HG03095 (cell line): Measurements from ENCODE around the gene CSF1R.

Source experiments
- ATAC-seq: cut with Tn5 transposase; IDR thresholded peaks from one replicate; pipeline ENCODE4 v1.9.1; 2021; ENCODE audit warnings: moderate library complexity; ENCODE audit not compliant: unreplicated experiment

Gene CSF1R

DNA sequence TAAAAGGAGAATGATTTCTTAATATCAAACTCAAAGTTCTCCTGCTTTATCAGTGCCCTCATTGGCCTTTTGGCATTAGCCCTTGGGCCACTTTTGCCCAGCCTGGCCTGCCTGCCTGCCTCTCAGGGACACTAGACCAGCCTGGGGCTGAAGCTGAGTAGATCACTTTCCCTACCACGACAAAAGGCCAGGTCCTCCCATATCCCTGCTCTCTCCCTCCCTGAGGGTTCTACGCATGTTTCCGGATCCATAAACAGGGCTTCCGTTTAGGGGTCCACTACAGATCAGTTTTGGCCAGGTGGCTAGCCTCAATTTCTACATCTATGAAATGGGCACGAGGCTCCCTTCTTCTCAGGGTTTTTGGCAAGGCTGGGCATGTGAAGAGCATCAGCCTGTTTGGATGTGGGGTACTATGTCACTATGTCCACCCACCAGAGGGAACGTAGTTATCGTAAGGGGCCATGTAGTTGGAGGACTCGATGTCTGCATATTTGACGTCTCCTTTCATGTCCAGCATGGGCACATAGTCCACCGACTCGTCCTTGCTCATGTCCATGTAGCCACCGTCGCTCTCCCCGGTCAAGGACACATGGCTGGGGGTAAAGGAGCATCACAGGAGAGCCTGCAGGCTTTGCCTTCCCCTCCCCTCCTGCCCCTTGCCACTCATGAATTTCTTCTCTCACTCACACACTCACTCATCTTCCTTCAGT is 35.2 kb upstream of the CSF1R start:
- no peak for ATAC-seq

DNA sequence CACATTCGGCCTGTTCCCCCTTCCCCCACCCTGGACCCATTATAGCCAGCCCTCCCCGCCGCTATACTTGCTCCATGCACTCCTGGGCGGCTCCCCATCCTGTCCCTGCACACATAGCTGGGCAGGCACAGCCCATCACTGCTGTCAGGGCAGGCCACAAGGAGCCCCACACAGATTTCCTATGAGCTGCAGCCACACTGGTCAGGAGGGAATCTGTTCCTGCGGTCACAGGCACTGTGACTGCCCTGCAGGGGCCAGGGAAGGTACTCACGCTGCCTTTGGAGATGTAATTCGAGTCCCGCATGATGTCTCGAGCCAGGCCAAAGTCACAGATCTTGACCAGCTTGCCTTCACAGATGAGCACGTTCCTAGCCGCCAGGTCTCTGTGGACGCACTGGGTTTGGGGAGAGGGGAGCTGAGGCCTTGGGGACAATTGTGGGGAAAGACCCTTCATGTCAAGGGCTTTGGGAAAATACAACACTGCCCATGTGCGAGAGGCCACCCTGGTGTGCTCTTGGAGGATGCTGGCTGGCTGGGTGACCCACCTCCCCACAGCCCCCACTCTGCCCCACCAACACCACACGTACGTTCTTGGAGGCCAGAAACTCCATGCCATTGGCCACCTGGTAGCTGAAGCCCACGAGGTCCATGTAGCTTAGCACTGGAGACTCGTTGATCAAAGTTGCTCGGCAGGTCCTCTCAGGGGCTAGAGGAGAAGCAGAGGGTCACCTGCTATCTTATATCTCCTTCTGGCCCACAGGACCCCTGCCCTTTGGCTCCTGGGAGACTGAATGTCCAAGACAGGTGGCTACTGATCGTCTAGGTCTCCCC is 34.5 kb upstream of the CSF1R start:
- no peak for ATAC-seq

DNA sequence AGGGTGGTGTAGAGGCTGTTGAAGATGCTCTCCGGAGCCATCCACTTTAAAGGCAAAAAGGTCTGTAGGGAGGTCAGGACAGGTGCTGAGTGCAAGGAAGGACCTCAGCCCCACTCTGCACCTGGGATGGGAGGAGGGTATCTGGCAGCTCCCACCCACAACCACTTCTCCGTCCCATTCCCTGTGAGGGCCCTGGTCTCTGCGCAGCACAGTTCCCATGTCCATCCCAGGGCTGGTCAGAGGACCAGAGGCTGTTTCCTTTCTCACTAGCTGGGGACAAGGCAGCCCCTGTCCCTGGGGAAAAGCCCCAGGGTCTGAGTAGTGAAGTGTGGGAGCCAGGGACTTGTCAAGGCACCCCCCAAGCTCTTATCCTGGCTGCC is 33.7 kb upstream of the CSF1R start:
- ATAC-seq: no peak

DNA sequence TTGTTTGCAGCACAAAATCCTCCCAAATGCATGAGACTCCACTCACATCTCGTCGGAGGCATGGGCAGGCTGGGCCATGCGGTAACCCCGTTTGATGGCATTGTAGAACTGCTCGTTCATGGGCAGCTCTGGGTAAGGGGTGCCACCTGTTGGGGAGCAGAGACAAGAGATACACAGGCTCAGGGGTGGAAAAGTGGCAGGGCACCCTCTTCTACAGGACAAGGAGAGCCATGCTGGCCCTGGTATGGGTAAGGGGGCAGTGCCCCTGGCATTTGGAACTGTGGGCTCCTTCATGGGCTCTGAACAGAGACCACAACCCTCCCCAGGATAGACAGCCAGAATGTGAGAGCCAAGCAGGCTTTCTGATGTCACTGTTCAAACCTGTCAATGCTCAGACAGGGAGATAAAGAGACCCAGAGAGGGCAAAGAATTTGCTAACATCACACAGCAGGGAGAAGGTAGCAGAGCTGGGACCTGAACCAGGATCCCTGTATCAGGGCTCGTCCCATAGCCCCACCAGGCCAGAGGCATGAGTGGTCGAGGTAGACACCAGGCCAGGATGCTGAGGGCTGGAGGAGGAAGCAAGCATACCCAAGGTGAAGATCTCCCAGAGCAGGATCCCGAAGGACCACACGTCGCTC is 33.2 kb upstream of the CSF1R start:
- no peak for ATAC-seq

DNA sequence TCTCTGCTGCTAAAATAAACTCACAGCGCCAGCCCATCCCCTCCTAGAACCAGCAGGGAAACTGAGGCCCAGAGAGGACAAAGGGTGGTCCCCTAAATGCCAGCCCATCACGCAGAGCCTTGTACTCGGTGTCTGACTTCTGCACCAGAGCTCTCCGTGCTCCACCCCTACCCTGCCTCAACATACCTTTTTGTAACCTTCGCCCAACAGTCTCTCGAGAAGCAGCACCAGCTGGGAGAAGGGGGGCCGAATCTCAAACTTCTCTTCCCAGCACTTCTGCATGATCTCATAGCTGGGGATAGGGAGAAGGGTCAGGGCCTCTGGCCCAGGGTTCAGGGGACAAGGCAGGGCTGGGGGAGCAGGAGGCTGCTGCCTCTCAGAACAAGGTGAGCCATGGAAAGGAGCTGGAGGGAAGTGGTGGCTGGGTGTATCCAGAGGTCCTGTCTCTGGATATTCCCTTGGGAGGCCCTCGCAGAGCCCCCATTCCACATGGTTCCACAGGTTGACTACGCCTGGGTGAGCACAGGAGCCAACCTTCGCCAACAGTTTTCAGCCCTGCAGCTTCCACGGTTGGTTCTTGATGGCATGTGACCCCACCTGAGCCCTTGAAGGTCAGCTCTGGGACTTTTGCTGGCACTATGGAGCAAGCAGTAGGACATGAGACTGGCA is 32.3 kb upstream of the CSF1R start:
- ATAC-seq: no peak

DNA sequence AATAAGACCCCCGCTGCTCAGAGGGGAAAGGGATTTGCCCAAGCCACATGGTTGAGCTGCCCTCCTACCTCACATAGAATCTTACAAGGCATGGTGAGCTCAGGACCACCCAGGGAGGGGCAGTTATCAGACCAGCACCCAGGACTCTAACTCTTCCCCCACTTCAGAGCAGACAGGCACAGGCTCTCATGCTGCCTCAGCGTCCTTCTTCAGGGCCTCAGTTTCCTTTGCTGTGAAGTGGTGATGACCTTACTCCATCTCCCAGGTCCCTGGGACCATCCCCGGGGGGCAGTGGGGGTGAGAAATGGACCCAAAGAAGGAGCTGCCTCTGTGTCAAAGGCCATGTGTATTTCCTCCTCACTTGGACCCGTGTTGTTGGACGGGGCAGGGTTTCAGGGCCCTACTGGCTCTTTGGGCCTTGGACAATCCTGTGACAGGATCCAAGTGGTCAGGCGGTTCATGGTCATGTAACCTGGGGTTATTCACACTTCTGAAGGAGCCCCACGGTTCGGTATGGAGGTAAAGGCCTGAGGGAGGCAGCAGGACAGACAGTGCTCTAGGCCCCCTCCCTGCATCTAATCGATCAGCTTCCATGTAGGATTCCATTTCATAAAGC is 31.7 kb upstream of the CSF1R start:
- ATAC-seq: no peak

DNA sequence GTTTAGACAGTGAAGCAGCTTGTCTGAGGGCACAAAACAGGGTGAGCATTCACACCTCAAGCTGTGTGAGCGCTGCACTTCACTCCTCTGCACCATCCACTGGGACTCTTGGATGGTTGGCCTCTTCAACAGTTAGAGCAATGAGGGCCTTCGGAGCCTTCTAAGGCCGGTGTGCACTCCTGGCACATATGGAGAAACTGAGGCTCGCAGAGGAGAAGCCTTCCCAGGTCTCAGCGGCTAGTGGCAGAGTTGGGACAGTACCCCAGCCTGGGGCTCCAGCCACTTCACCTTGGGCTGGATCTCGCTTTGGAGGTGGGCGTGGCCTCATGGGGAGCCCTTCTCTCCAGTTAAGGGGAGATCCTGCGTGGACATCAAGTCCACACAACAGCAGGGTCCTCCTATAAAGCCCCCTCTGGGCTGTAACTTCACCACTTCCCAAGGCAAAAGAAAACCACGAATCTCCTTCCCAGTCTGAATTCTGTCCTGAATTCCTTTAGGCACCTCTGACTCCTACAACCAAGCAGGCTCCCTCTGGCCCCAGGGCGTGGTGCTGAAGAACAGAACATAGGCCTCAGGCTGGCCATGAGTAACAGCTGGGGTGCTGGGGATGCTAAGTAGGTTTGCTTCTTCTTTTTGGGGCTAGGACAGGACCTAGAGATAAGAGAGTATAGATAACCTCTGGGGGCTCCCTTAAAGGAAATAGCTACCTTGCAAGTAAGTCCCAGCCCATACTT is 30.5 kb upstream of the CSF1R start:
- no peak for ATAC-seq

DNA sequence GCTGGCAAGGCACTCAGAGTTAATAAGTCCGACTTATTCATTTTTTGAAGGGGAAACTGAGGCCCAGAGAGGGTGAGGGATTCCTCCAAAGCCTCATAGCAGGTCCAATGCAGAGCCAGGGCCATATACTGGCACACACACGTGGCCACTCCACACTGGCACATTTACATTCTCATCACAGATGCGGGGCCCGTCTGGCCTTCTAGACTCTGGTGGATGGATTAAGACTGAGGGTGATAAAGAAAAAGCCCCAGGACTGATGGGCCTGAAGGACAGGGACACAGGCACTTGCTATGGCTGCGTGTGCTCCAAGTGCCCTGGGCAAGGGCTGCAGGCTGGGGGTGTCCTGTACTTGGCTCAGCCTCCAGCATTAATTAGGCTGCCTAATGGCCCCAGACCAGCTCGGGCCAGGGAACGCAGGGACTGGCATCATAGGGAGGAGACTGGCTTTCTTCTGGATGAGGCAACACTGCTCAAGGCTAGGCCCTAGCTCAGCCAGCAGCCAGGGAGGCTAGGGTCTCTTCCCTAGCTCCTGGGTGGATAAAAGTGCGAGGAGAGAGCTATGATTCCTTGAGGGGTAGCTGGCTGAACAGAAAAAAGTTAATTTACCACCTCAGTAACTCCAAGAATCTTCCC is 28.5 kb upstream of the CSF1R start:
- no peak for ATAC-seq

DNA sequence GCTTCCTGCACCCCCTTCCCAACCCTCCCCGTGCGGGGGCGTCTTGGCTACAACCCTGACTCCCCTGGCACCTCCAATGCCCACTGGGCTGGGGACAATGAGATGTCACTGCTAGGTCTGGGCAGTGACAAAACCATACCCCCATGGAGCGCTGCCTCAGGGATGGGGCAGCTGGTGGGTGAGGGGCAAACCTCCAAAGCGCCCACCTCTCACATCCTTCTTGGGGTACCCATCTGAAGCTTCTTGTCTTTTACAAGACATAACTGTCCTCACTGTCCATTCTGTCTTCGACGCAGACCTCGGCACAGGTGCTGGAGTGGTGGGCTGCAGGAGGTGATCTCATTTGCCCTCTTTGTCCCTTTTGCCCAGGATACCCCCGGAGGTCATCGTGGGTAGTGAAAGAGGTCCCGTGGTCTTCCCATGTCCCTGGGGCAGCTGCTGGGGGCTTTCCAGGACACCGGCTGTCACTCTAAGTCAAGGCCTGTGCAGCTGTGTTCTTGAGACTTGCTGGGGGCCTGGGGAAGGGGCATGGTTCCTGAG is 27.8 kb upstream of the CSF1R start:
- no peak for ATAC-seq

DNA sequence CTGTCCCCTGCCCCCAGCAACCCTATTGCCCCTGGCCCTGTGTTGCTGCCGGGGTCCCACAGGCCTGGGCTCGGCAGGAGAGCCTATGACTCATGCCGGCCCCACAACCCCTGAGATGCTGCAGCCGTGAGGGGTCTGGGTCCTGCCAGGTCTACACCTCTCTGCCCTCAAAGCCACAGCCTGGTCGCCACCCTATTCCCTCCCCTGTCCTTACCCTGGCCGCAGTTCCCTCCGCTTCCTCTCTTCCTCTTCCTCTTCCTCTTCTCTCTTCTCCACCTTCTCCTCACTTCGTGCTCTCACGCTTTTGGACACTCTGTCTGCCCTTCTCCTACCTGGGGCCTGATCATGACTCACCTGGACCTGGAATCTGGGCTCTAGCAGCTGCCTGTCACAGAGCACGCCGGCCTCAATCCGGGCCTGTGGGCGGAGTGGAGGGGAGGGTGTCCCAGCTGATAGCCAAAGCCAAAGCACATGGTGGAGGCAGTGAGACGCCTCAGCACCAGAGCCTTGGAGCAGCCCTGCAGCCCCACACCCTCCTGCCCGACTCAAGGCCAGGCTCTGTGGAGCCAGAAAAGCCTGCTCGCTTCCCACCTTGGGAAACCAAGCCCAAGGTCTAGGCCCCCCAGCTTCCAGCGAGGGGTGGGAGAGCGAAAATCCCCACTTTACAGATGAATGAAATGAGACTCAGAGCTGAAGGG is 26.8 kb upstream of the CSF1R start:
- no peak for ATAC-seq

DNA sequence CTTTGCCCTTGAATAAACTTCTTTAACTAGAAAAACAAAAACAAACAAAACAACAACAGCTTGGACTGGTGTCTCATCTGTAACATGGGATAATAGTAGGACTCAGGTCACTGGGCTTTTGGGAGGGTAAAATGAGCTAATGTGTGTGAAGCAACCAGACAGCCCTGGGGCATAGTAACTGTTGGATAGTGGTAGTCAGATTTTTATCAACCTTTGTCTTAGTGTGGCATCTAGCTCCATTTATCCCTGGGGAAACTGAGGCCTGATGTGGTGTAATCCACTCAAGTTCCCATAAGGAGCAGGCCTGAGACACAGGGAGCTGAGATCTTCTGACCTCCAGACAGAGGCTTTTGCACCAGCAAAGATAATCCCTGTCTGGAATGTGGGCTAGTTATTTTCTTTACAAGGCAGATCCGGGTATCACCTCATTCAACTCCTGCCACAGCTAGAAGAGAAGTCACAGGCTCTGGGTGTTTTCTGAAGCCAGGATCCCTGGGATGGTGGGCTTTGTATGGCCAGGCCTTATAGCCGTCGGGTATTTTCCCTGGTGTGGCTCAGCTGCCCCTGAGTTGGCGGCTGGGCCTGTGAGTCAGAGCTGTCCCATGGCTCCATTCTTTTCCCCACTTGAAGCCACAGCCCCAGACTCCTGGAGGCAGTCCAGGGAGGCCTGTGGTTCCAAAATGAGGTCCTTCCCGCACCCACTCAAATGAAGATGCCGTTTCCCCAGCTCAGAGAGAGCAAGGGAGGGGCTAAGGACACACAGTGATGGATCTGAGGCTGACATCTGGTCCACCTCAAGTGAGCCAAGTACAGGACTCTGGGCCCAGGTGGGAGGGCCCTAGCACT is 26.1 kb upstream of the CSF1R start:
- no peak for ATAC-seq

DNA sequence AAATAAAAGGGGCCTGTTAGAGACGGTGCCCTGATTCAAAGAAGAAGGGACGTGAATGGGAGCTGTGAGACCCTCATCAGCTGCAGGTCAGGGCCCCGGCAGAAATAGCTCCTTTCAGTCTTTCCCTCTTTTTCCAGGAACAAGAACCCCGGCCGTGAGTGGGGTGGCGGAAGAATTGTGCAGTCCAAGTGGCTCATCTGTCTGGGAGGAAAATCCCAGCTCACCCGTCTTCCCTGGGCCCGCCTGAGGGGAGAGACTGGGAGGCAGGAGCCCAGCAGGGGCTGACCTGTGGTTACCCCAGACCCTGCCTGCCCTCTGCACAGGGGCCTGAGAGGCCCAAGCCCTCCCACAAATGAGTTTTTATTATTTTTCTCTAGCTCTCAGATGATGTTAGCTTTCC is 24.8 kb upstream of the CSF1R start:
- no peak for ATAC-seq

DNA sequence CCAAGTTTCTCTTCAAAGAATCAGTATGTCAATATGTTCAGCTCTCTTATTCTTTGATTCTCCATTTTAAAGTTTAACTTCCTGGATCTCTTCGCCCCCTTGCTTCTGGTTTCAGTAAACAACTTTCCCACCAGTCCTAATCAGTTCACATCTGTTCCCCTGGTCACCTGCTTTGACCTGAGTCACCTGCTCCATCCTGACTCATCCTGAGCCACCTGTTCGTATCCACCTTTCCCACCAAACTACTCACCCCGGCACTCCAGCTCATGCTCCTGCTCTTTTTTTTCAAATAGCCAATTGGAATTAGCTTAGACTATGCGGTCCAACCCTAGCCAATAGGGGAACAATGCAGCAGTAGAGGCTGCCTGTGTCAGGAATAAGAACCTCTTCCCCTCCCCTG is 23.6 kb upstream of the CSF1R start:
- no peak for ATAC-seq

DNA sequence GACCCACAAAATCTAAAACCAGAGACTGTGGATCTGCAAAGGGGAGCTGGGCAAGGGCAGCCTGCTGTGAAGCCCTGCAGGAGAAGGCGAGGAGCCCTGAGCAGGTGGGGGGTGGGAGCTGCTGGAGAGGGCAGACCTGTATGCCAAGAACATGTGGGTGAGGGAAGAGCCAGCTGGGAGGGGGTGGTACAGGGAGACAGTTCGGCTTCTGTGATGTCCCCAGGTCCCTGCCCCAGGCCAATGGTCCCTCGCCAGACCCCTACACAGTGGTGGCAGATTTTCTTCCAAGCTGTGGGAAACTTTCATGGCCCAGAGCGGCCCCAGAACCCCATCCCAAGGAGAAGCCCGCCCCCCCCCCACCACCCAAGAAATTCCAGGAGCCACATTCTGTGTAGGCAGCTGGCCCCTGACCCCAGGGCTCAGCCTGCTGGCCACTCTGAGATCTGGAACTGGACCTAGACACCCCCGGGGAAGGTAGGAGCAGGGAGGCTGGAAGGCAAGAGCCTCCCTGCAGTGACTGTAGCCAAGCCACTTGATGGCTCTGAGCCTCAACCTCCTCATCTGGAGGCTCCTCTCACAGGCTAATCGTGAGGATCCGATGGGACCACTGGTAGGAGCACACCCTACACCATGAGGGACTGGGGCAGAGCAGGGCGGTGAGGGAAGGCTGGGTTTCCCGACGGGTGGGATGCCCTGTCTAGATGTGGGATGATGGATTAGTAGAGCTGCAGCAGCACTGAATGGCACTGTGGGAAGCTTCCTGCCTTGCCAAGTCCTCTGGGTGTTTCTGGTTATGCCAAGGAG is 22.6 kb upstream of the CSF1R start:
- ATAC-seq: no peak

DNA sequence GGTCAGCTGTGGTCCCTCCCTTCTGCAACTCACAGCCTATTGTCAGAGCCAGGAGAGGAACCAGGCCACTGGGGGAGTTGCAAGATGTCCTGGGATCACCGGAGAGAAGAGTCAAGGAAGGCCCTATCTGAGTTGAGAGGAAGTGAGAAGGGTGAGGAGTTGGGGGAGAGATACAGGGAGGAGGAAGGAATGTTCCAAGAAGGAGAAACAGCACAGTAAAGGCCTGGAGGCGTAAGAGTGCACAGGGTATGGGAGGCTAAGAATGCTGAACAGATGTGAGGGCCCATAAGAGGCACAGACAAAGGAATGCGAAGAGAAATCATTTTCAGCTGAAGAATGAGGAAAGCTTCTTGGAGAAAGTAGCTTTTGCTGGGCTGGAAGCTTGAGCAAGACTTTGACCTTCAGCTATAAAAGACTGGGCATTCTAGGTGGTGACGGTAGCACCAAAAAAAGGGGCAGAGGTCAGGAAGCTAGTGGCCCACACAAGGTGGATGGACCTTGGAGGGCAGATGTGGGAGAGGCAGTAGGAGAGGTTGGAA is 21.6 kb upstream of the CSF1R start:
- ATAC-seq: no peak

DNA sequence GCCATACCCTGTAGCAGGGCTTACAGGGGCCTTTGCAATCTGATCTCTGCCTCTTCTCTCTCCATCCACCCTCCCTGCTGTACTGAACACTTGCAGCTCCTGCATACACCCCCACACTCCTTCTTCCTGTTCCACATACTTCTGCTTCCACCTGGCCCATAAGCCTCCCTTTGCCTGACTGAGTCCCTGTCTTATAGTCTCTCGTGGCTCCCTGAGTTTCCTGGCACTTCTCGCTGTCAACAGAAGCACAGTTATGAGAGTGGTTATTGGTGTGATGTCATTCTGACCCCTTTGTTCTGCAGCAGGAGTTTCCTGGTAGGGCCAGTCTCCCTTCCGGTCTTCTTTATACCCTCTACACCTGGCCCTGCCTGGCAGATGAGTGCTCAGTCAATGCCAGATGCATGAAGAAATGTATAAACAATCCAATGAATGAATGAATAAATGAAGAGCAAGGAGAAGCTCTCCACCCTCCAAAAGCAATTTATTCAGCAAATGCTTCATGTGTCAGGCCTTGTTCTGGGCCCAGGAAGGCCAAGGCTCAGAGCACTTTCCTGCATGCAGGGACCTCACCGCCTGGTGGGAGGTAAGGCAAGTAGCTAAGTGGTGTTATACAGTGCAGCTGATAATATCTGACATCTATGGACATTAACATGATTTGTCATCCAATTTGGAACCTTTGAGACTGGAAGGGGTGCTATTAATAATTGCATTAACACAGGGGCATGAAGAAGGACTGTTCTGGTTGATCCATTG is 20.5 kb upstream of the CSF1R start:
- no peak for ATAC-seq
